NCI-H1105 (cell line): ENCODE results near the gene SOX5.
"Not testable (repeated sequence)": the region's sequence is repeated elsewhere in the genome, so short reads cannot be mapped to it uniquely, and the experiment has no call there.

Source experiments
- DNase-seq: peaks from one replicate; lab custom pipeline; 2025; lab: John Stamatoyannopoulos, UW

SOX5 gene

GRCh38 chr12:23543767-23544166 lies 405.7 kb downstream of the SOX5 start:
- no peak for DNase-seq

- DNase-seq, result no peak
Measured at GRCh38 chr12:23542187-23542586, 407.3 kb downstream of the SOX5 start.

- no peak for DNase-seq
Measured at GRCh38 chr12:23540572-23540971, 408.9 kb downstream of the SOX5 start.

GRCh38 chr12:23536293-23536692 lies 413.2 kb downstream of the SOX5 start:
- no peak for DNase-seq

- DNase-seq, result no peak
Measured at GRCh38 chr12:23535441-23535840, 414.0 kb downstream of the SOX5 start.

- DNase-seq, result no peak
Measured at GRCh38 chr12:23534196-23534595, 415.3 kb downstream of the SOX5 start.

GRCh38 chr12:23533699-23534098 lies 415.8 kb downstream of the SOX5 start:
- DNase-seq, result no peak

- no peak for DNase-seq
Measured at GRCh38 chr12:23533265-23533664, 416.2 kb downstream of the SOX5 start.

GRCh38 chr12:23528316-23528715 lies 421.2 kb downstream of the SOX5 start:
- DNase-seq, result no peak

- no peak for DNase-seq
Measured at GRCh38 chr12:23525450-23526072, 423.9 kb downstream of the SOX5 start.

GRCh38 chr12:23523339-23523738 lies 426.1 kb downstream of the SOX5 start:
- no peak for DNase-seq

- not testable (repeated sequence) for DNase-seq
Measured at GRCh38 chr12:23519444-23519843, 430.0 kb downstream of the SOX5 start.

GRCh38 chr12:23515785-23516184 lies 433.7 kb downstream of the SOX5 start:
- not testable (repeated sequence) for DNase-seq

GRCh38 chr12:23510484-23510883 lies 439.0 kb downstream of the SOX5 start:
- no peak for DNase-seq

GRCh38 chr12:23509832-23510231 lies 439.6 kb downstream of the SOX5 start:
- not testable (repeated sequence) for DNase-seq

GRCh38 chr12:23507785-23508184 lies 441.7 kb downstream of the SOX5 start:
- not testable (repeated sequence) for DNase-seq

- DNase-seq, result not testable (repeated sequence)
Measured at GRCh38 chr12:23505736-23506135, 443.7 kb downstream of the SOX5 start.

GRCh38 chr12:23504641-23505399 lies 444.6 kb downstream of the SOX5 start:
- no peak for DNase-seq

- no peak for DNase-seq
Measured at GRCh38 chr12:23504043-23504442, 445.4 kb downstream of the SOX5 start.

GRCh38 chr12:23503544-23503943 lies 445.9 kb downstream of the SOX5 start:
- DNase-seq, result no peak

GRCh38 chr12:23502259-23502658 lies 447.2 kb downstream of the SOX5 start:
- DNase-seq, result no peak

- no peak for DNase-seq
Measured at GRCh38 chr12:23495472-23495871, 454.0 kb downstream of the SOX5 start.

- no peak for DNase-seq
Measured at GRCh38 chr12:23493672-23494071, 455.8 kb downstream of the SOX5 start.

GRCh38 chr12:23491029-23491428 lies 458.4 kb downstream of the SOX5 start:
- not testable (repeated sequence) for DNase-seq
